Upper lobe of left lung (tissue), 4 donors: Measurements from ENCODE around the gene KCNK2.

Experiments
- EP300 ChIP-seq, 4 donors: sonication (generic); formaldehyde crosslinking; IDR thresholded peaks; one replicate each; pipeline ENCODE4 v1.5.1; 2017; ENCODE audit warnings: antibody characterized with exemption in 4 of 4, control low read depth in 2 of 4
- POLR2A ChIP-seq, 4 donors: fragments of 450-650 bp; IDR thresholded peaks; one replicate each; pipeline ENCODE4 v1.5.1; 2016 to 2017; ENCODE audit warnings: antibody characterized with exemption in 4 of 4, mild to moderate bottlenecking in 2 of 4
- POLR2AphosphoS5 ChIP-seq, 2 donors: sonication (generic); formaldehyde crosslinking; IDR thresholded peaks; one replicate each; pipeline ENCODE4 v1.5.1; 2017; ENCODE audit warnings: antibody characterized with exemption in 2 of 2
- TF ChIP-seq, protein P1 (sequence below), 6 experiments: fragments of 450-650 bp in 4 of 6; fragments of 200-600 bp in 2 of 6; sonication (generic) in 2 of 6; IDR thresholded peaks; one replicate each; pipeline ENCODE4 v1.5.1; 2016 to 2019; ENCODE audit warnings: antibody characterized with exemption in 6 of 6

DNA sequence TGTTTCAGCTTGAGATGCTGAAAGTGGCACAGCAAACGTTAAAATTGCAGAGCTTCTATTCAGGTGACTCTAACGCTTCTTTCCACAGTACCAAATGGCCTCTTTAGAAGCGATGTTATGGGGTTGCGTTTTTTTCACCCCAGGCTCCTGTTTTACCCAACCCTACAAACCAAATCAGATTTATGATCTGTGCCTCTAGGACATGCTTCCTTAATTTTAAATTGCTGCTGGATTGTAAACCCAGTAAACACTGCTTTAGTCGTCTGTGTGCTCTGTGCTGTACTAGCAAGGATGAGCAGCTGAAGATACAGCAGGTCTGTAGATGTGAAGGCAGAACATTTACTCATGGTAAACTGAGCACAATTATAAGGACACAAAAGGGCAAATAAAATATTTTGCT lies 13.0 kb downstream of the KCNK2 start:
- TF ChIP-seq POLR2A (IDR thresholded peaks at IDR 0.05), result no peak
- TF ChIP-seq, protein P1, sequence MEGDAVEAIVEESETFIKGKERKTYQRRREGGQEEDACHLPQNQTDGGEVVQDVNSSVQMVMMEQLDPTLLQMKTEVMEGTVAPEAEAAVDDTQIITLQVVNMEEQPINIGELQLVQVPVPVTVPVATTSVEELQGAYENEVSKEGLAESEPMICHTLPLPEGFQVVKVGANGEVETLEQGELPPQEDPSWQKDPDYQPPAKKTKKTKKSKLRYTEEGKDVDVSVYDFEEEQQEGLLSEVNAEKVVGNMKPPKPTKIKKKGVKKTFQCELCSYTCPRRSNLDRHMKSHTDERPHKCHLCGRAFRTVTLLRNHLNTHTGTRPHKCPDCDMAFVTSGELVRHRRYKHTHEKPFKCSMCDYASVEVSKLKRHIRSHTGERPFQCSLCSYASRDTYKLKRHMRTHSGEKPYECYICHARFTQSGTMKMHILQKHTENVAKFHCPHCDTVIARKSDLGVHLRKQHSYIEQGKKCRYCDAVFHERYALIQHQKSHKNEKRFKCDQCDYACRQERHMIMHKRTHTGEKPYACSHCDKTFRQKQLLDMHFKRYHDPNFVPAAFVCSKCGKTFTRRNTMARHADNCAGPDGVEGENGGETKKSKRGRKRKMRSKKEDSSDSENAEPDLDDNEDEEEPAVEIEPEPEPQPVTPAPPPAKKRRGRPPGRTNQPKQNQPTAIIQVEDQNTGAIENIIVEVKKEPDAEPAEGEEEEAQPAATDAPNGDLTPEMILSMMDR (IDR thresholded peaks at IDR 0.05), result no peak
- TF ChIP-seq EP300 (IDR thresholded peaks at IDR 0.05), result no peak
- no peak for TF ChIP-seq POLR2AphosphoS5 (IDR thresholded peaks at IDR 0.05)
